ENCODE data around the gene MAEA. TPM values are rescaled to one million over a fixed set of nuclear protein-coding genes. Genes with fewer than 3 reads are reported as not detected.
"Not testable (repeated sequence)": the region's sequence is repeated elsewhere in the genome, so short reads cannot be mapped to it uniquely, and the experiment has no call there.

The MAEA gene
- total RNA-seq, 1 donor from 2014 or later: 74.0 TPM

GRCh38 chr4:1329408-1330371, 40.0 kb downstream of the MAEA start:
- DNase-seq (ENCODE audit: low read depth, low spot score): no peak
- no peaks in the 10 kb centered on the region for H3K4me1 Mint-ChIP-seq
- TF ChIP-seq, protein P1, sequence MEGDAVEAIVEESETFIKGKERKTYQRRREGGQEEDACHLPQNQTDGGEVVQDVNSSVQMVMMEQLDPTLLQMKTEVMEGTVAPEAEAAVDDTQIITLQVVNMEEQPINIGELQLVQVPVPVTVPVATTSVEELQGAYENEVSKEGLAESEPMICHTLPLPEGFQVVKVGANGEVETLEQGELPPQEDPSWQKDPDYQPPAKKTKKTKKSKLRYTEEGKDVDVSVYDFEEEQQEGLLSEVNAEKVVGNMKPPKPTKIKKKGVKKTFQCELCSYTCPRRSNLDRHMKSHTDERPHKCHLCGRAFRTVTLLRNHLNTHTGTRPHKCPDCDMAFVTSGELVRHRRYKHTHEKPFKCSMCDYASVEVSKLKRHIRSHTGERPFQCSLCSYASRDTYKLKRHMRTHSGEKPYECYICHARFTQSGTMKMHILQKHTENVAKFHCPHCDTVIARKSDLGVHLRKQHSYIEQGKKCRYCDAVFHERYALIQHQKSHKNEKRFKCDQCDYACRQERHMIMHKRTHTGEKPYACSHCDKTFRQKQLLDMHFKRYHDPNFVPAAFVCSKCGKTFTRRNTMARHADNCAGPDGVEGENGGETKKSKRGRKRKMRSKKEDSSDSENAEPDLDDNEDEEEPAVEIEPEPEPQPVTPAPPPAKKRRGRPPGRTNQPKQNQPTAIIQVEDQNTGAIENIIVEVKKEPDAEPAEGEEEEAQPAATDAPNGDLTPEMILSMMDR (conservative IDR thresholded peaks at IDR 0.05): no peak
- H3K27ac Mint-ChIP-seq (ENCODE audit: unreplicated experiment): no peak overlapping the region
- peaks cover 8% of the 10 kb centered on the region for H3K36me3 Mint-ChIP-seq (ENCODE audit: low read depth)
- H3K4me3 Mint-ChIP-seq: no peak overlapping the region
- no peaks in the 10 kb centered on the region for H3K27me3 Mint-ChIP-seq (ENCODE audit: low read depth)
- no peaks in the 10 kb centered on the region for H3K9me3 Mint-ChIP-seq

DNA sequence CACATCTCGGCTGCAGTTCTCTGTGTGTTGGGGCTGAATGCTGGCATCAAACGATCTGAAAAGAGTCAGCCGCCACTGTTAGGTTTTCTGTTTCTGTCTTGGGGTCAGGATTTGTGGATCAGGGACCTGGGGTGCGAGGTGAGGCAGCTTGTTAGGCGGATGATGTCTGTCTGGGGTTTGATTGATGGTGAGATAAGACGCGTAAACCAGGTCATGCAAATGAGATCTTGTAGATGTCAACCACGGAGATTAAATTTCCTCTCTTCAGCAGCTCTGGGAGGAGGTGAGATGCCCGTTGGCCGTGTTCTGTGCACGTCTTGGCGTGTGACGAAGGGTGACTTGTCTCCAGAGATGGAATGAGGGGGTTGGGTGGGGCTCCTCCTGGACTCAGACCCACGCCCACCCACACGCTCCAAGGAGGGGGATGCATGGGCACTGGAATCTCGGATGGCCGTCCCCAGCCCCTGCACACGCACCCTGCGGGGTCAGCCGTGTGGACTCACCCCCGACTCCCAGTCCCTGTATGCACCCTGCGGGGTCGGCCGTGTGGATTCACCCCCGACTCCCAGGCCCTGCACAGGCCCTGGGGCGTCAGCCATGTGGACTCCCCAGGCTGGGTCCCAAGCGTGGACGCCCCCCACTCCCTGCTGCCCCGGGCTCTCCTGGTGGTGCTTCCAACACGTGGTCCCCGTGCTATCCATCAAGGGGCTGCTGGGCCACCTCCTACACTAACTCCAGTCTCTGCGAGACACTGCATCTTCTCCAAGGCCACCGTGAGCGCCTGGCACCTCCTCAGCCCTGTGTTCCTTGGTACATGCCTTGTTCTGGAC, 41.3 kb downstream of the MAEA start:
- H3K36me3 Mint-ChIP-seq (ENCODE audit: low read depth): peaks cover 11% of the 10 kb centered on the region
- no peak overlapping the region for H3K4me3 Mint-ChIP-seq
- no peak for DNase-seq (ENCODE audit: low read depth, low spot score)
- no peaks in the 10 kb centered on the region for H3K4me1 Mint-ChIP-seq
- H3K27ac Mint-ChIP-seq (ENCODE audit: unreplicated experiment): peak overlapping the region; percentile 19
- H3K27me3 Mint-ChIP-seq (ENCODE audit: low read depth): no peaks in the 10 kb centered on the region
- TF ChIP-seq, protein P1 (conservative IDR thresholded peaks at IDR 0.05): no peak
- H3K9me3 Mint-ChIP-seq: no peaks in the 10 kb centered on the region

- no peaks in the 10 kb centered on the region for H3K9me3 Mint-ChIP-seq
- TF ChIP-seq, protein P1 (conservative IDR thresholded peaks at IDR 0.05): no peak
- H3K36me3 Mint-ChIP-seq (ENCODE audit: low read depth): peaks cover 17% of the 10 kb centered on the region
- H3K4me3 Mint-ChIP-seq: no peak overlapping the region
- H3K27ac Mint-ChIP-seq (ENCODE audit: unreplicated experiment): peak overlapping the region; percentile 71
- no peaks in the 10 kb centered on the region for H3K4me1 Mint-ChIP-seq
- no peak for DNase-seq (ENCODE audit: low read depth, low spot score)
- no peaks in the 10 kb centered on the region for H3K27me3 Mint-ChIP-seq (ENCODE audit: low read depth)
Measured at GRCh38 chr4:1331591-1332353, 42.1 kb downstream of the MAEA start.

GRCh38 chr4:1332686-1333085, 43.0 kb downstream of the MAEA start:
- H3K36me3 Mint-ChIP-seq (ENCODE audit: low read depth): peaks cover 24% of the 10 kb centered on the region
- DNase-seq (ENCODE audit: low read depth, low spot score): no peak
- H3K27me3 Mint-ChIP-seq (ENCODE audit: low read depth): no peaks in the 10 kb centered on the region
- H3K9me3 Mint-ChIP-seq: no peaks in the 10 kb centered on the region
- no peaks in the 10 kb centered on the region for H3K4me1 Mint-ChIP-seq
- H3K27ac Mint-ChIP-seq (ENCODE audit: unreplicated experiment): no peak overlapping the region
- no peak overlapping the region for H3K4me3 Mint-ChIP-seq
- TF ChIP-seq, protein P1 (conservative IDR thresholded peaks at IDR 0.05): no peak

- no peak overlapping the region for H3K4me3 Mint-ChIP-seq
- TF ChIP-seq, protein P1 (conservative IDR thresholded peaks at IDR 0.05): no peak
- H3K36me3 Mint-ChIP-seq (ENCODE audit: low read depth): peaks cover 27% of the 10 kb centered on the region
- no peak overlapping the region for H3K27ac Mint-ChIP-seq (ENCODE audit: unreplicated experiment)
- DNase-seq (ENCODE audit: low read depth, low spot score): no peak
- no peaks in the 10 kb centered on the region for H3K9me3 Mint-ChIP-seq
- H3K27me3 Mint-ChIP-seq (ENCODE audit: low read depth): no peaks in the 10 kb centered on the region
- no peaks in the 10 kb centered on the region for H3K4me1 Mint-ChIP-seq
Measured at GRCh38 chr4:1333256-1333655, 43.6 kb downstream of the MAEA start.

DNA sequence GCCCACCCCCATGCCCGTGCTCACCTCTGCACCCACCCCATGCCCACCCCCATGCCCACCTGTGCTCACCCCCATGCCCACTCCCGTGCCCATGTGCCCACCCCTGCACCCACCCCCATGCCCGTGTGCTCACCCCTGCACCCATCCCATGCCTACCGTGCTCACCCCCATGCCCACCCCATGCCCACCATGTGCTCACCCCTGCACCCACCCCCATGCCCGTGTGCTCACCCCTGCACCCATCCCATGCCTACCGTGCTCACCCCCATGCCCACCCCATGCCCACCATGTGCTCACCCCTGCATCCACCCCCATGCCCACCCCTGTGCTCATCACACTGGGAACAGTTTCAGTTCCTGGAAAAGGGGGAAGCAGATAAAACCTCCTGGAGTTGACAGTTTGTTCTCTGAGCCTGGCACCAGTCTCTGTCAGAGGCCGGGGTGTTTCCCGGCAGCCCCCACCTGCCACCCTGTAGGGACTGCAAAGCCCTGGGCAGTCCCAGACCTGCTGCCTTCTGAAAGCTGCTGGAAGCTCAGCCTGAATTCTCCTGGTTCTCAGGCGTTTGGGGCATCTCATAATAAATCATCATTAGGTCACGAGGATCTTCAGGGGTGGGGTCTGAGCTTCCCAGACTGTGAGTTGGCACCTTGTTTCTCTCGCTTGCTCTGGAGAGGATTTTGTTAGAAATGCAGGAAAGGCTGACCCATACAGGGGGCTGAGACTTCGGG, 44.3 kb downstream of the MAEA start:
- not testable (repeated sequence) for H3K27ac Mint-ChIP-seq (ENCODE audit: unreplicated experiment)
- H3K36me3 Mint-ChIP-seq (ENCODE audit: low read depth): peaks cover 30% of the 10 kb centered on the region

More for the DNA sequence above, 44.3 kb downstream of the MAEA start:
- not testable (repeated sequence) for H3K9me3 Mint-ChIP-seq; H3K27me3 Mint-ChIP-seq (ENCODE audit: low read depth); DNase-seq (ENCODE audit: low read depth, low spot score); H3K4me3 Mint-ChIP-seq; H3K4me1 Mint-ChIP-seq

All from neural crest cell (in vitro differentiated cells).